H1 (cell line): ENCODE measurements around the gene RXRA. TPM values are rescaled to one million over a fixed set of nuclear protein-coding genes. Genes with fewer than 3 reads are reported as not detected.

Experiments
- CTCF ChIA-PET: fragments of 300-600 bp; sonication (Branson Sonifier 250); formaldehyde crosslinking; loops from one replicate; lab custom pipeline; 2021; ENCODE audit not compliant: partially characterized antibody; lab: Charles Lee
- POLR2A ChIA-PET: fragments of 300-600 bp; sonication (Branson Sonifier 250); formaldehyde crosslinking; loops from one replicate; lab custom pipeline; 2021; ENCODE audit warnings: inconsistent platforms; ENCODE audit not compliant: partially characterized antibody; lab: Charles Lee
- DNase-seq, 2 experiments: peaks; one replicate each; pipeline versions ENCODE4 v3.0.0 to v3.0.0-alpha.2; 2010 to 2022; ENCODE audit warnings: low spot score in 2 of 2, low read depth in 1 of 2, mixed read lengths in 1 of 2
- FAIRE-seq: peaks from 2 replicates; lab custom pipeline; 2011; peaks lifted over from hg19 to GRCh38; lab: Jason Lieb, UNC
- H2AFZ ChIP-seq: 2 replicates; pipeline ENCODE4 v1.8.1; 2012; ENCODE audit warnings: low read length, inconsistent platforms
- H2AK5ac ChIP-seq: 2 replicates; pipeline ENCODE4 v1.6.1; 2013; ENCODE audit warnings: low read depth, low read length
- H2BK120ac ChIP-seq: replicated peaks from 2 replicates; pipeline ENCODE3; 2013; ENCODE audit warnings: low read depth, low read length, inconsistent platforms
- H2BK12ac ChIP-seq: 2 replicates; pipeline ENCODE4 v1.6.1; 2013; ENCODE audit warnings: low read depth, low read length
- H2BK15ac ChIP-seq: 2 replicates; pipeline ENCODE4 v1.6.1; 2013; ENCODE audit warnings: low read length
- H2BK20ac ChIP-seq: 2 replicates; pipeline ENCODE4 v1.6.1; 2013; ENCODE audit warnings: low read length
- H2BK5ac ChIP-seq: 2 replicates; pipeline ENCODE4 v1.6.1; 2013; ENCODE audit warnings: low read depth, low read length
- H3K14ac ChIP-seq: 2 replicates; pipeline ENCODE4 v1.6.1; 2013; ENCODE audit warnings: inconsistent platforms; ENCODE audit not compliant: insufficient read length
- H3K18ac ChIP-seq: 2 replicates; pipeline ENCODE4 v1.6.1; 2013; ENCODE audit warnings: low read length; ENCODE audit errors: extremely low read depth
- H3K23ac ChIP-seq: 2 replicates; pipeline ENCODE4 v1.6.1; 2013; ENCODE audit warnings: inconsistent platforms; ENCODE audit not compliant: insufficient read length
- H3K23me2 ChIP-seq: 2 replicates; pipeline ENCODE4 v1.6.1; 2013; ENCODE audit warnings: low read depth, low read length
- H3K27ac ChIP-seq: 2 replicates; pipeline ENCODE4 v1.6.1; 2011; ENCODE audit warnings: low read depth, low read length, inconsistent platforms
- H3K27me3 ChIP-seq, 4 experiments: replicated peaks in 1 of 4; 1 replicate in 1 of 4; 2 replicates in 3 of 4; pipeline versions ENCODE4 v1.6.1 to v1.8.1; 2011 to 2013; ENCODE audit warnings: low read length in 3 of 4, mild to moderate bottlenecking in 3 of 4, inconsistent platforms in 2 of 4, mixed read lengths in 2 of 4, moderate library complexity in 1 of 4; ENCODE audit not compliant: control insufficient read depth in 3 of 4, insufficient read depth in 3 of 4; ENCODE audit errors: extremely low read depth in 1 of 4
- H3K36me3 ChIP-seq, 4 experiments: 2 replicates each; pipeline versions ENCODE4 v1.6.1 to v1.8.1; 2011 to 2013; ENCODE audit warnings: mild to moderate bottlenecking in 4 of 4, low read length in 3 of 4, moderate library complexity in 2 of 4, control low read depth in 1 of 4, inconsistent platforms in 1 of 4; ENCODE audit not compliant: insufficient read depth in 4 of 4, control insufficient read depth in 2 of 4
- H3K4ac ChIP-seq: replicated peaks from 2 replicates; pipeline ENCODE3; 2013; ENCODE audit warnings: low read length, low read depth, mixed read lengths, inconsistent platforms; ENCODE audit not compliant: insufficient read length
- H3K4me1 ChIP-seq, 4 experiments: replicated peaks in 1 of 4; 1 replicate in 1 of 4; 2 replicates in 3 of 4; pipeline versions ENCODE4 v1.6.1 to v1.8.1; 2011 to 2013; ENCODE audit warnings: low read length in 3 of 4, inconsistent platforms in 2 of 4, mixed read lengths in 1 of 4; ENCODE audit not compliant: insufficient read depth in 4 of 4, control insufficient read depth in 3 of 4
- H3K4me2 ChIP-seq, 2 experiments: 2 replicates each; pipeline versions ENCODE4 v1.6.1 to v1.8.1; 2011 to 2013; ENCODE audit warnings: low read depth in 2 of 2, low read length in 2 of 2, control low read depth in 1 of 2, inconsistent platforms in 1 of 2, mild to moderate bottlenecking in 1 of 2; ENCODE audit not compliant: insufficient read depth in 1 of 2
- H3K4me3 ChIP-seq, 4 experiments: fragments of 200-600, 300-600 bp in 1 of 4; sonication (generic), shearing (Covaris generic), sonication (Bioruptor Twin) in 1 of 4; 2 replicates each; pipeline versions ENCODE4 v1.5.1 to v1.8.1; 2011 to 2016; ENCODE audit warnings: low read length in 4 of 4, low read depth in 3 of 4, control low read depth in 2 of 4, inconsistent platforms in 2 of 4, mild to moderate bottlenecking in 2 of 4, mixed read lengths in 1 of 4, moderate library complexity in 1 of 4; ENCODE audit not compliant: insufficient read depth in 2 of 4; ENCODE audit errors: extremely low read depth in 1 of 4
- H3K56ac ChIP-seq: replicated peaks from 2 replicates; pipeline ENCODE3; 2013; ENCODE audit warnings: low read depth, mild to moderate bottlenecking, mixed read lengths, low read length, inconsistent platforms; ENCODE audit not compliant: insufficient read length
- H3K79me1 ChIP-seq: 2 replicates; pipeline ENCODE4 v1.6.1; 2013; ENCODE audit warnings: low read depth, low read length, control low read depth
- H3K79me2 ChIP-seq, 2 experiments: 2 replicates each; pipeline versions ENCODE4 v1.6.1 to v1.8.1; 2012 to 2013; ENCODE audit warnings: low read length in 2 of 2, mild to moderate bottlenecking in 2 of 2, inconsistent platforms in 1 of 2; ENCODE audit not compliant: insufficient read depth in 2 of 2, control insufficient read depth in 1 of 2
- H3K9ac ChIP-seq, 4 experiments: replicated peaks in 1 of 4; 1 replicate in 1 of 4; 2 replicates in 3 of 4; pipeline versions ENCODE4 v1.6.1 to v1.8.1; 2011 to 2013; ENCODE audit warnings: low read depth in 3 of 4, low read length in 3 of 4, control low read depth in 2 of 4, mild to moderate bottlenecking in 2 of 4, moderate library complexity in 2 of 4, inconsistent platforms in 1 of 4; ENCODE audit errors: extremely low read depth in 1 of 4
- H3K9me3 ChIP-seq, 2 experiments: 2 replicates each; pipeline versions ENCODE4 v1.6.1 to v1.8.1; 2012 to 2013; ENCODE audit warnings: mild to moderate bottlenecking in 2 of 2, moderate library complexity in 2 of 2, control low read depth in 1 of 2, inconsistent platforms in 1 of 2, low read depth in 1 of 2, low read length in 1 of 2, mixed read lengths in 1 of 2; ENCODE audit not compliant: insufficient read depth in 2 of 2
- H4K20me1 ChIP-seq, 2 experiments: replicated peaks in 1 of 2; 2 replicates each; pipeline versions ENCODE3 to v1.8.1; 2011 to 2013; ENCODE audit warnings: inconsistent platforms in 2 of 2, low read length in 2 of 2, mild to moderate bottlenecking in 1 of 2; ENCODE audit not compliant: insufficient read depth in 2 of 2, control insufficient read depth in 1 of 2
- H4K5ac ChIP-seq: 2 replicates; pipeline ENCODE4 v1.6.1; 2013; ENCODE audit warnings: low read length, low read depth, mixed read lengths, inconsistent platforms; ENCODE audit not compliant: insufficient read length
- H4K8ac ChIP-seq: 2 replicates; pipeline ENCODE4 v1.8.0; 2013; ENCODE audit warnings: mild to moderate bottlenecking, moderate library complexity, low read length, inconsistent platforms; ENCODE audit not compliant: insufficient read depth; ENCODE audit errors: extremely low read depth
- H4K91ac ChIP-seq: replicated peaks from 2 replicates; pipeline ENCODE3; 2013; ENCODE audit warnings: low read length, mixed read lengths, inconsistent platforms; ENCODE audit not compliant: insufficient read length
- ATF2 ChIP-seq: IDR thresholded peaks from 2 replicates; pipeline ENCODE4 v1.6.1; 2012; ENCODE audit warnings: low read length, inconsistent platforms
- BACH1 ChIP-seq: IDR thresholded peaks from 2 replicates; pipeline ENCODE4 v1.6.1; 2012; ENCODE audit warnings: low read length, improper control_type of control experiment
- BCL11A ChIP-seq, 2 experiments: IDR thresholded peaks; one replicate each; pipeline ENCODE4 v1.6.1; 2011; ENCODE audit warnings: low read depth in 2 of 2, low read length in 2 of 2, mild to moderate bottlenecking in 2 of 2
- CHD1 ChIP-seq: IDR thresholded peaks from 2 replicates; pipeline ENCODE4 v1.6.1; 2012; ENCODE audit warnings: low read depth, low read length, improper control_type of control experiment
- EGR1 ChIP-seq: IDR thresholded peaks from 2 replicates; pipeline ENCODE4 v1.6.1; 2011; ENCODE audit warnings: low read depth, low read length, borderline replicate concordance
- EZH2 ChIP-seq: fragments of 200-600 bp; sonication (generic); IDR thresholded peaks from 2 replicates; pipeline ENCODE4 v1.7.1; 2012; ENCODE audit warnings: low read depth, mild to moderate bottlenecking, moderate library complexity, low read length, inconsistent platforms; ENCODE audit not compliant: severe bottlenecking
- HDAC2 ChIP-seq, 2 experiments: fragments of 300-600 bp in 1 of 2; sonication (generic) in 1 of 2; IDR thresholded peaks; 2 replicates each; pipeline ENCODE4 v1.6.1; 2011 to 2012; ENCODE audit warnings: low read depth in 2 of 2, low read length in 2 of 2, mild to moderate bottlenecking in 2 of 2, moderate library complexity in 2 of 2, borderline replicate concordance in 1 of 2, inconsistent platforms in 1 of 2
- KDM1A ChIP-seq: fragments of 200-600, 300-600 bp; sonication (generic); IDR thresholded peaks from 2 replicates; pipeline ENCODE4 v1.7.1; 2016; ENCODE audit warnings: mild to moderate bottlenecking, low read length, borderline replicate concordance
- RNF2 ChIP-seq: fragments of 200-900, 300-1000 bp; sonication (generic); IDR thresholded peaks from 2 replicates; pipeline ENCODE4 v1.7.1; 2016; ENCODE audit warnings: borderline replicate concordance, low read depth, mild to moderate bottlenecking, antibody characterized with exemption, low read length; ENCODE audit not compliant: poor library complexity, severe bottlenecking; ENCODE audit errors: missing control alignments
- SUZ12 ChIP-seq: fragments of 200-600 bp; sonication (generic); IDR thresholded peaks from 2 replicates; pipeline ENCODE4 v1.6.1; 2012; ENCODE audit warnings: mild to moderate bottlenecking, inconsistent platforms, low read length, moderate library complexity, mixed read lengths
- WGBS, 2 experiments: shearing (Covaris generic) in 1 of 2; methylation state at CpG; one replicate each; pipeline versions ENCODE4 v1.1.6 to v1.1.7; 2013 to 2015; ENCODE audit warnings: low lambda C conversion rate in 2 of 2, mixed read lengths in 2 of 2, inconsistent platforms in 1 of 2, low coverage in 1 of 2, missing lambda C conversion rate in 1 of 2; ENCODE audit not compliant: insufficient replicate concordance in 2 of 2, insufficient coverage in 1 of 2, insufficient read length in 1 of 2; ENCODE audit errors: extremely low coverage in 1 of 2, missing lambda C conversion rate in 1 of 2; 5-methylcytosine and 5-hydroxymethylcytosine counted together
- polyA plus RNA-seq, 7 experiments: library from polyadenylated mRNA; depleted of rRNA in 3 of 7; stranded (reverse) in 5 of 7; unstranded in 2 of 7; fragments of >200 nt in 5 of 7; fragments of 200-250 nt in 2 of 7; gene quantifications; 1 replicate in 5 of 7; 2 replicates in 1 of 7; 4 replicates in 1 of 7; pipeline versions ENCODE4 v1.2.1 to v1.2.3, GENCODE V29; 2011 to 2013; ENCODE audit warnings: missing spikeins in 2 of 7, mixed read lengths in 2 of 7
- total RNA-seq: library from RNA; stranded (reverse); fragmentation: NEBNext Ultra II Directional; extraction: Animal tissue kit (Norgen Biotek cat#: 25700); gene quantifications from 2 replicates; pipeline ENCODE4 v1.2.1, GENCODE V29; 2021

Gene RXRA
- total and polyA plus RNA-seq, 2 of the 8 experiments (the other 6 are each of a cell fraction or from before 2014, with no cell fraction given): 9.8 to 29.4 TPM

GRCh38 chr9:134322781-134323241 is 3.4 kb upstream of the RXRA start:
- no peak overlapping the region for H3K9ac ChIP-seq
- ChIA-PET POLR2A (no interaction called here), CTCF (interaction anchor here (0.5 to 2.6 kb wide), 11 partner anchors 9 to 152 kb away, joined by 3 to 6 read pairs (median 4); no protein-coding TSS in a partner anchor)
- H3K56ac ChIP-seq: no peak overlapping the region
- H2BK20ac ChIP-seq: 0 out of 2 replicates have a peak overlapping the region, but pooled peaks have one; percentile 18
- no peaks in the 10 kb centered on the region for H3K9me3 ChIP-seq
- no peak overlapping the region for H2BK5ac ChIP-seq
- DNase-seq (no peak), FAIRE-seq (no peak)
- H3K27ac ChIP-seq: no peak overlapping the region
- H3K23ac ChIP-seq: no peak overlapping the region
- peak overlapping the region; percentile 61; the same call in 1 of the 2 replicates for H2BK15ac ChIP-seq
- H4K8ac ChIP-seq: no peak overlapping the region
- peak overlapping the region; percentile 40 for H4K91ac ChIP-seq
- no peak overlapping the region for H2AK5ac ChIP-seq
- WGBS, 2 experiments: 71% methylated on average over 7 of the region's 7 CpGs; no CpG with 5 or more reads in 1 of the 2 experiments
- H3K4me1 ChIP-seq: peaks cover 0 to 39% (median 23%) of the 10 kb centered on the region in 4 experiments; a peak in 6 of 7 replicates
- no peak overlapping the region for H2AFZ ChIP-seq
- H3K27me3 ChIP-seq: peaks cover 0 to 6% (median 2%) of the 10 kb centered on the region in 4 experiments; a peak in 3 of 7 replicates
- no peak overlapping the region for H2BK120ac ChIP-seq
- H3K36me3 ChIP-seq: no peaks in the 10 kb centered on the region
- peaks cover 0 to 3% of the 10 kb centered on the region in 2 experiments; a peak in 1 of 4 replicates for H3K79me2 ChIP-seq
- peak overlapping the region; percentile 27; the same call in 1 of the 2 replicates for H2BK12ac ChIP-seq
- H4K20me1 ChIP-seq: peaks cover 5 to 6% of the 10 kb centered on the region in 2 experiments
- peaks cover 10% of the 10 kb centered on the region; the same call in 1 of the 2 replicates for H3K23me2 ChIP-seq
- H3K18ac ChIP-seq: no peak overlapping the region; the same call in 1 of the 2 replicates
- no peak overlapping the region for H3K4me3 ChIP-seq
- H3K14ac ChIP-seq: no peak overlapping the region
- peak overlapping the region; percentile 38 for H3K4ac ChIP-seq
- H3K4me2 ChIP-seq: no peak overlapping the region
- H3K79me1 ChIP-seq: peaks cover under 1% of the 10 kb centered on the region
- H4K5ac ChIP-seq: no peak overlapping the region
- no peak for TF ChIP-seq CHD1
- no peak for TF ChIP-seq SUZ12
- no peak for TF ChIP-seq EZH2
- no peak for TF ChIP-seq EGR1
- no peak for TF ChIP-seq BACH1
- TF ChIP-seq RNF2: no peak
- TF ChIP-seq BCL11A (IDR thresholded peaks at IDR 0.05; ENCODE audit: low read depth in 2 of 2, low read length in 2 of 2): no peak
- no peak for TF ChIP-seq ATF2
- TF ChIP-seq HDAC2 (IDR thresholded peaks at IDR 0.05; ENCODE audit: borderline replicate concordance in 1 of 2, low read depth in 2 of 2, low read length in 2 of 2): no peak
- TF ChIP-seq KDM1A: no peak
